ENCODE measurements around the gene ATXN2L. TPM values are rescaled to one million over a fixed set of nuclear protein-coding genes. Genes with fewer than 3 reads are reported as not detected.
"Not testable (repeated sequence)": the region's sequence is repeated elsewhere in the genome, so short reads cannot be mapped to it uniquely, and the experiment has no call there.

Gene ATXN2L
- total and polyA plus RNA-seq, 2 of the 4 experiments (the other 2 are of a cell fraction): 12.9 to 58.8 TPM

- in situ Hi-C loops (cut with MboI; ENCODE audit: low sequenced_read_pairs) (loop anchor here (5.0 kb wide), 1 partner anchor 122 kb away; no protein-coding TSS in a partner anchor), intact Hi-C loops (cut with micrococcal nuclease) (loop anchor here (5.0 kb wide), 2 partner anchors 42 to 127 kb away; partner anchors contain the start of gene SH2B1)
- H2BK120ac ChIP-seq (ENCODE audit: low read depth, low read length); H2AFZ ChIP-seq (replicated peaks; ENCODE audit: low read length, poor library complexity); H2AK5ac ChIP-seq (ENCODE audit: low read depth, low read length); H3K27ac ChIP-seq (ENCODE audit: insufficient read depth, low read length); BruUV-seq (replicated peaks); H3K4ac ChIP-seq (ENCODE audit: low read depth, low read length); H3K36me3 ChIP-seq (ENCODE audit: control insufficient read depth, insufficient read depth, low read length); H3K4me3 ChIP-seq (ENCODE audit: insufficient read depth, low read depth, low read length); H3K9me1 ChIP-seq (ENCODE audit: insufficient read depth, low read length); H2BK5ac ChIP-seq (ENCODE audit: low read depth, low read length, poor library complexity, severe bottlenecking); H3K18ac ChIP-seq (ENCODE audit: low read depth, low read length); ATAC-seq (ENCODE audit: low read depth); H4K8ac ChIP-seq (ENCODE audit: low read depth in 2 of 2, low read length in 2 of 2); H2BK20ac ChIP-seq (ENCODE audit: low read depth, low read length); H3K4me1 ChIP-seq (ENCODE audit: control insufficient read depth, insufficient read depth, low read length); DNase-seq; H4K91ac ChIP-seq (ENCODE audit: insufficient read depth, low read depth, low read length); H3K9me3 ChIP-seq (ENCODE audit: control insufficient read depth, insufficient read depth, low read length); H3K23ac ChIP-seq (ENCODE audit: low read depth, low read length); dilution Hi-C loops (cut with HindIII; ENCODE audit: low sequenced_read_pairs, unreplicated experiment); H3K27me3 ChIP-seq (ENCODE audit: control insufficient read depth, insufficient read depth, low read length); H2AK9ac ChIP-seq (replicated peaks; ENCODE audit: low read depth, low read length, poor library complexity); CTCF ChIA-PET; H4K5ac ChIP-seq (ENCODE audit: low read depth, low read length); H2BK15ac ChIP-seq (ENCODE audit: low read depth, low read length); H3K14ac ChIP-seq (replicated peaks; ENCODE audit: low read depth, low read length); H3K56ac ChIP-seq (ENCODE audit: extremely low read depth, insufficient read depth, low read length); H3K4me2 ChIP-seq (ENCODE audit: low read depth, low read length); H3K9ac ChIP-seq (ENCODE audit: low read depth, low read length): not testable (repeated sequence)
- Histone ChIP-seq H3K79me1 (ENCODE audit: low read depth in 1 of 2, low read length in 2 of 2) (peaks cover 9 to 35% of the 10 kb centered on the region in 2 experiments; a peak in 3 of 4 replicates), H4K20me1 (ENCODE audit: insufficient read depth, low read length) (peaks cover 17% of the 10 kb centered on the region)
- POLR2A ChIA-PET (ENCODE audit: unreplicated experiment): interaction anchor here (0.6 kb wide), 1 partner anchor 9 kb away, joined by 10 read pairs; no protein-coding TSS in a partner anchor
- no CpG with 5 or more reads among the region's 13 CpGs for WGBS, 2 experiments (ENCODE audit: extremely low coverage in 2 of 2, insufficient read length in 1 of 2)
Observed at GRCh38 chr16:28820546-28820945, 2.3 kb upstream of the ATXN2L start.

Data from IMR-90 (cell line).